Hindlimb muscle (tissue), 1 donor: ENCODE results near the gene VSTM2B. TPM values are rescaled to one million over a fixed set of nuclear protein-coding genes. Genes with fewer than 3 reads are reported as not detected.

Source experiments
- DNase-seq: peaks from one replicate; pipeline ENCODE4 v3.0.0-alpha.2; 2013
- polyA plus RNA-seq: library from polyadenylated mRNA; unstranded; fragments of 120-200 nt; gene quantifications from one replicate; pipeline ENCODE4 v1.2.1, GENCODE V29; 2013; ENCODE audit not compliant: insufficient read length

VSTM2B gene
- polyA plus RNA-seq, 1 donor = 0.17 TPM

- no peak for DNase-seq
These were observed 28.6 kb upstream of the VSTM2B start for GRCh38 chr19:29497241-29497640.

GRCh38 chr19:29497686-29498436, 27.9 kb upstream of the VSTM2B start:
- no peak for DNase-seq

GRCh38 chr19:29499261-29499920, 26.4 kb upstream of the VSTM2B start:
- no peak for DNase-seq

GRCh38 chr19:29499921-29500590, 25.7 kb upstream of the VSTM2B start:
- DNase-seq = no peak

- no peak for DNase-seq
These were observed 23.8 kb upstream of the VSTM2B start for GRCh38 chr19:29501816-29502580.

GRCh38 chr19:29502581-29502850, 23.3 kb upstream of the VSTM2B start:
- no peak for DNase-seq

GRCh38 chr19:29503140-29503758, 22.5 kb upstream of the VSTM2B start:
- no peak for DNase-seq

- no peak for DNase-seq
These were observed 22.0 kb upstream of the VSTM2B start for GRCh38 chr19:29503785-29504184.

GRCh38 chr19:29504454-29504853, 21.3 kb upstream of the VSTM2B start:
- DNase-seq = no peak

GRCh38 chr19:29505097-29505824, 20.5 kb upstream of the VSTM2B start:
- DNase-seq = no peak

- DNase-seq = no peak
These were observed 19.2 kb upstream of the VSTM2B start for GRCh38 chr19:29506619-29506911.

- DNase-seq = no peak
These were observed 18.5 kb upstream of the VSTM2B start for GRCh38 chr19:29507081-29507860.

GRCh38 chr19:29508181-29508580, 17.6 kb upstream of the VSTM2B start:
- no peak for DNase-seq

GRCh38 chr19:29509456-29509855, 16.3 kb upstream of the VSTM2B start:
- no peak for DNase-seq

GRCh38 chr19:29510701-29511265, 15.0 kb upstream of the VSTM2B start:
- no peak for DNase-seq

- no peak for DNase-seq
These were observed 14.0 kb upstream of the VSTM2B start for GRCh38 chr19:29511768-29512167.

GRCh38 chr19:29512748-29513147, 13.0 kb upstream of the VSTM2B start:
- no peak for DNase-seq

GRCh38 chr19:29514525-29515232, 11.1 kb upstream of the VSTM2B start:
- DNase-seq = no peak

- no peak for DNase-seq
These were observed 10.6 kb upstream of the VSTM2B start for GRCh38 chr19:29515233-29515619.

GRCh38 chr19:29515706-29516357, 10.0 kb upstream of the VSTM2B start:
- no peak for DNase-seq
